Panc1 (cell line): ENCODE data around the gene WFIKKN2.

ENCODE experiments used
- POLR2AphosphoS5 ChIP-seq: IDR thresholded peaks from 2 replicates; pipeline ENCODE4 v1.6.1; 2012; ENCODE audit warnings: mild to moderate bottlenecking, low read depth, low read length, moderate library complexity
- TF ChIP-seq, protein P1 (sequence below), 2 experiments: IDR thresholded peaks; 2 replicates each; pipeline ENCODE4 v1.6.1; 2011 to 2012; ENCODE audit warnings: low read depth in 2 of 2, control low read depth in 1 of 2, low read length in 1 of 2, mild to moderate bottlenecking in 1 of 2, moderate library complexity in 1 of 2; ENCODE audit not compliant: insufficient read depth in 1 of 2

DNA sequence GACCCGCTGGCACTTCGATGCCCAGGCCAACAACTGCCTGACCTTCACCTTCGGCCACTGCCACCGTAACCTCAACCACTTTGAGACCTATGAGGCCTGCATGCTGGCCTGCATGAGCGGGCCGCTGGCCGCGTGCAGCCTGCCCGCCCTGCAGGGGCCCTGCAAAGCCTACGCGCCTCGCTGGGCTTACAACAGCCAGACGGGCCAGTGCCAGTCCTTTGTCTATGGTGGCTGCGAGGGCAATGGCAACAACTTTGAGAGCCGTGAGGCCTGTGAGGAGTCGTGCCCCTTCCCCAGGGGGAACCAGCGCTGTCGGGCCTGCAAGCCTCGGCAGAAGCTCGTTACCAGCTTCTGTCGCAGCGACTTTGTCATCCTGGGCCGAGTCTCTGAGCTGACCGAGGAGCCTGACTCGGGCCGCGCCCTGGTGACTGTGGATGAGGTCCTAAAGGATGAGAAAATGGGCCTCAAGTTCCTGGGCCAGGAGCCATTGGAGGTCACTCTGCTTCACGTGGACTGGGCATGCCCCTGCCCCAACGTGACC, 5.0 kb downstream of the WFIKKN2 start:
- TF ChIP-seq, protein P1, sequence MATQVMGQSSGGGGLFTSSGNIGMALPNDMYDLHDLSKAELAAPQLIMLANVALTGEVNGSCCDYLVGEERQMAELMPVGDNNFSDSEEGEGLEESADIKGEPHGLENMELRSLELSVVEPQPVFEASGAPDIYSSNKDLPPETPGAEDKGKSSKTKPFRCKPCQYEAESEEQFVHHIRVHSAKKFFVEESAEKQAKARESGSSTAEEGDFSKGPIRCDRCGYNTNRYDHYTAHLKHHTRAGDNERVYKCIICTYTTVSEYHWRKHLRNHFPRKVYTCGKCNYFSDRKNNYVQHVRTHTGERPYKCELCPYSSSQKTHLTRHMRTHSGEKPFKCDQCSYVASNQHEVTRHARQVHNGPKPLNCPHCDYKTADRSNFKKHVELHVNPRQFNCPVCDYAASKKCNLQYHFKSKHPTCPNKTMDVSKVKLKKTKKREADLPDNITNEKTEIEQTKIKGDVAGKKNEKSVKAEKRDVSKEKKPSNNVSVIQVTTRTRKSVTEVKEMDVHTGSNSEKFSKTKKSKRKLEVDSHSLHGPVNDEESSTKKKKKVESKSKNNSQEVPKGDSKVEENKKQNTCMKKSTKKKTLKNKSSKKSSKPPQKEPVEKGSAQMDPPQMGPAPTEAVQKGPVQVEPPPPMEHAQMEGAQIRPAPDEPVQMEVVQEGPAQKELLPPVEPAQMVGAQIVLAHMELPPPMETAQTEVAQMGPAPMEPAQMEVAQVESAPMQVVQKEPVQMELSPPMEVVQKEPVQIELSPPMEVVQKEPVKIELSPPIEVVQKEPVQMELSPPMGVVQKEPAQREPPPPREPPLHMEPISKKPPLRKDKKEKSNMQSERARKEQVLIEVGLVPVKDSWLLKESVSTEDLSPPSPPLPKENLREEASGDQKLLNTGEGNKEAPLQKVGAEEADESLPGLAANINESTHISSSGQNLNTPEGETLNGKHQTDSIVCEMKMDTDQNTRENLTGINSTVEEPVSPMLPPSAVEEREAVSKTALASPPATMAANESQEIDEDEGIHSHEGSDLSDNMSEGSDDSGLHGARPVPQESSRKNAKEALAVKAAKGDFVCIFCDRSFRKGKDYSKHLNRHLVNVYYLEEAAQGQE (IDR thresholded peaks at IDR 0.05; ENCODE audit: insufficient read depth in 1 of 2, low read depth in 2 of 2, low read length in 1 of 2): no peak
- no peak for TF ChIP-seq POLR2AphosphoS5
